DND-41 (cell line): ENCODE data around the gene TMEM138.

Source experiments
- ATAC-seq: fragments of 200-7000 bp; cut with Tn5 transposase; 3 replicates; pipeline ENCODE4 v1.9.1; 2021; ENCODE audit warnings: low read depth; ENCODE audit not compliant: insufficient read depth
- DNase-seq: peaks from one replicate; pipeline ENCODE4 v3.0.0-alpha.2; 2020
- H2AFZ ChIP-seq: 2 replicates; pipeline ENCODE4 v1.6.0; 2012; ENCODE audit warnings: low read depth, low read length
- H3K27ac ChIP-seq: 2 replicates; pipeline ENCODE4 v1.5.1; 2012; ENCODE audit warnings: low read length, inconsistent platforms
- H3K27me3 ChIP-seq: fragments of 200-600 bp; sonication (generic); 2 replicates; pipeline ENCODE4 v1.6.0; 2012; ENCODE audit warnings: low read length, mild to moderate bottlenecking, inconsistent platforms; ENCODE audit not compliant: insufficient read depth, poor library complexity
- H3K36me3 ChIP-seq: 2 replicates; pipeline ENCODE4 v1.5.1; 2012; ENCODE audit warnings: low read length, inconsistent platforms; ENCODE audit not compliant: insufficient read depth
- H3K4me1 ChIP-seq: 2 replicates; pipeline ENCODE4 v1.5.1; 2012; ENCODE audit warnings: mild to moderate bottlenecking, low read length; ENCODE audit not compliant: insufficient read depth
- H3K4me2 ChIP-seq: 2 replicates; pipeline ENCODE4 v1.6.0; 2012; ENCODE audit warnings: mild to moderate bottlenecking, moderate library complexity, low read length, inconsistent platforms; ENCODE audit not compliant: insufficient read depth
- H3K4me3 ChIP-seq, 2 experiments: fragments of 200-600 bp in 1 of 2; shearing (Covaris generic) in 1 of 2; 2 replicates each; pipeline ENCODE4 v1.5.1; 2012 to 2016; ENCODE audit warnings: inconsistent platforms in 2 of 2, low read length in 2 of 2, mild to moderate bottlenecking in 2 of 2, low read depth in 1 of 2, moderate library complexity in 1 of 2
- H3K79me2 ChIP-seq: 2 replicates; pipeline ENCODE4 v1.6.0; 2012; ENCODE audit warnings: low read length, inconsistent platforms; ENCODE audit not compliant: insufficient read depth
- H3K9ac ChIP-seq: 2 replicates; pipeline ENCODE4 v1.6.0; 2012; ENCODE audit warnings: low read depth, mild to moderate bottlenecking, inconsistent platforms, low read length, moderate library complexity
- H3K9me3 ChIP-seq: 2 replicates; pipeline ENCODE4 v1.5.1; 2012; ENCODE audit warnings: low read length, moderate library complexity, mild to moderate bottlenecking, inconsistent platforms; ENCODE audit not compliant: insufficient read depth, severe bottlenecking
- H4K20me1 ChIP-seq: 2 replicates; pipeline ENCODE4 v1.6.0; 2012; ENCODE audit warnings: low read length; ENCODE audit not compliant: insufficient read depth
- EZH2 ChIP-seq: IDR thresholded peaks from 3 replicates; pipeline ENCODE4 v1.6.1; 2012; ENCODE audit warnings: borderline replicate concordance, low read depth, mild to moderate bottlenecking, moderate library complexity, low read length, inconsistent platforms; ENCODE audit not compliant: severe bottlenecking
- TF ChIP-seq, protein P1 (sequence below): IDR thresholded peaks from 2 replicates; pipeline ENCODE4 v1.5.1; 2012; ENCODE audit warnings: borderline replicate concordance, low read length, moderate library complexity, mild to moderate bottlenecking; ENCODE audit not compliant: poor library complexity, severe bottlenecking; ENCODE audit errors: extremely low read depth

TMEM138 gene

DNA sequence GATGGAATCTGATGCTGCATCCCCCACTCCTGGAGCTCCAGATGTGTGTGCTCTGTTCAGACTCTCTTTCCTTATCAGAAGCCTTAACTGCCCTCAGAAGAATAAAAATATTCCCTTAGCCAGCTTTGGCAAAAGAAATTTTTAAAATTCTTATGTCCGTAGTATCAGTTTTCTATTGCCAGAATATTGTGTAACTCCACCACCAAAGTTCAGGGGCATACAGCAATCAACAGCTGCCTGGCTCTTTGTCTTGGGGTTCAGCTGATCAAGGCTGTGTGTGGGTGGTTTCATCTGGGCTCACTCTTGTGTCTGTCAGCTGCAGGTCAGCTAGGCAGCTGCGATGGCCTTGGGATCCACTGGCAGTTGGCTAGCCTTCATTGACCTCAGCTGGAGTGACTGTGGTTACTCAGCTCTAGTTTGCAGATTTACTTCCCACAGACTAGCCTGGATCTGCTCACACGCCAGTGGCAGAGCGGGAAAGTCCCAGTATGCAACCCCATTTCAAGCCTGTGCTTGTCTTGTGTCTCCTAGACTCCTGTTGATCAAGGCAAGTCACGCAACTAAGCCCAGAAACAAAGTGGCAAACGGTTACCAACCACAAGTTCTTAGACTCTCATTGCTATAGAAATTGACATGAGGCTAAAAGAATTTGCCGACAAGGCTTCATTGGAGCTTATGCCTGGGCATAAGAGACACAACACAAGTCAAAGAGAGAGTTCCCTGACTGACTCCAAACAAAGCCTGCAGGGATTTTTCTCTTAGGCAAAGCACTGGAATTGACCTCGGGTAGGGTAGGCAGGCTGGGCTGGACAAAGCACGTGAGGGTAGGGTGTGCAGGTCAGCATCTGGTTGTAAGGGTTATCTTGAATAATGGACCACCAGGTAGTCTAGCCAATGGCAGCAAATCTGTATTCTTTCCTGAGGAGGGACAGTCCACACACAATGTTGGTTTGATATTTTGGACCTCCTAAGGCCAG is 7.5 kb downstream of the TMEM138 start:
- Histone ChIP-seq H3K27me3 (no peaks in the 10 kb centered on the region), H2AFZ (no peak overlapping the region), H3K79me2 (no peaks in the 10 kb centered on the region), H3K4me2 (no peak overlapping the region), H4K20me1 (no peaks in the 10 kb centered on the region), H3K36me3 (peaks cover 73% of the 10 kb centered on the region), H3K27ac (no peak overlapping the region), H3K4me1 (no peaks in the 10 kb centered on the region), H3K9ac (no peak overlapping the region), H3K4me3 (no peak overlapping the region), H3K9me3 (peaks cover 21% of the 10 kb centered on the region)
- TF ChIP-seq, protein P1, sequence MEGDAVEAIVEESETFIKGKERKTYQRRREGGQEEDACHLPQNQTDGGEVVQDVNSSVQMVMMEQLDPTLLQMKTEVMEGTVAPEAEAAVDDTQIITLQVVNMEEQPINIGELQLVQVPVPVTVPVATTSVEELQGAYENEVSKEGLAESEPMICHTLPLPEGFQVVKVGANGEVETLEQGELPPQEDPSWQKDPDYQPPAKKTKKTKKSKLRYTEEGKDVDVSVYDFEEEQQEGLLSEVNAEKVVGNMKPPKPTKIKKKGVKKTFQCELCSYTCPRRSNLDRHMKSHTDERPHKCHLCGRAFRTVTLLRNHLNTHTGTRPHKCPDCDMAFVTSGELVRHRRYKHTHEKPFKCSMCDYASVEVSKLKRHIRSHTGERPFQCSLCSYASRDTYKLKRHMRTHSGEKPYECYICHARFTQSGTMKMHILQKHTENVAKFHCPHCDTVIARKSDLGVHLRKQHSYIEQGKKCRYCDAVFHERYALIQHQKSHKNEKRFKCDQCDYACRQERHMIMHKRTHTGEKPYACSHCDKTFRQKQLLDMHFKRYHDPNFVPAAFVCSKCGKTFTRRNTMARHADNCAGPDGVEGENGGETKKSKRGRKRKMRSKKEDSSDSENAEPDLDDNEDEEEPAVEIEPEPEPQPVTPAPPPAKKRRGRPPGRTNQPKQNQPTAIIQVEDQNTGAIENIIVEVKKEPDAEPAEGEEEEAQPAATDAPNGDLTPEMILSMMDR: no peak
- no peak for TF ChIP-seq EZH2
- DNase-seq (no peak), ATAC-seq (0 out of 3 replicates have a peak, but pooled peaks have one; percentile 20)

DNA sequence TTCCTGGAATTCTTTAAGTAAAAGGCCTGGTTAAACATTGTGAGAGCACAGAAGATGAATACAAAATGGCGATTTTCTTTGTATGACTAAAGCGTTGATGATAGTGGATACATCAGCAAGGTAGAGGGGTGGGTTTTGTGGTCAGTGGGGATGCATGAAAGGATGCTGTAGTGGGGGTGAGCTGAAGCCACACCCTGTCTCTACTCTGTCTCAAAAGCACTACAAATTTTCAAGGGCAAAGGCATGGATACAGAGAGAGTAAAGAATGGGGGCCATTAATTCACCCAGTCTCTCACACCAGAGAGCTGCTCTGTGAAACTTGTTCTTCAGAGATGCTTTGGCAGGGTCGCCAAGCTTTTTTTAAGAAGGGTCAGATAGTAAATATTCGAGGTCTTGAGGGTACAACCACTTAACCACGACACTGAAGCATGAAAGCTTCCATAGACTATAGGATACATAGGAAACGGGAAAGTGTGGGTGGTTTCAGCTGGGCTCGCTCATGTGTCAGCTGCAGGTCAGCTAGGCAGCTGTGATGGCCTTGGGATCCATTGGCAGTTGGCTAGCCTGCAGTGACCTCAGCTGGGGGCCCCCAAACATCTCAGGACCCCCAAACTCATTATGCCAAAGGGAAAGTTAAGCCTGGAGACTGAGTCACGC is 8.3 kb downstream of the TMEM138 start:
- Histone ChIP-seq H3K27ac (no peak overlapping the region), H3K4me2 (no peak overlapping the region)

DNA sequence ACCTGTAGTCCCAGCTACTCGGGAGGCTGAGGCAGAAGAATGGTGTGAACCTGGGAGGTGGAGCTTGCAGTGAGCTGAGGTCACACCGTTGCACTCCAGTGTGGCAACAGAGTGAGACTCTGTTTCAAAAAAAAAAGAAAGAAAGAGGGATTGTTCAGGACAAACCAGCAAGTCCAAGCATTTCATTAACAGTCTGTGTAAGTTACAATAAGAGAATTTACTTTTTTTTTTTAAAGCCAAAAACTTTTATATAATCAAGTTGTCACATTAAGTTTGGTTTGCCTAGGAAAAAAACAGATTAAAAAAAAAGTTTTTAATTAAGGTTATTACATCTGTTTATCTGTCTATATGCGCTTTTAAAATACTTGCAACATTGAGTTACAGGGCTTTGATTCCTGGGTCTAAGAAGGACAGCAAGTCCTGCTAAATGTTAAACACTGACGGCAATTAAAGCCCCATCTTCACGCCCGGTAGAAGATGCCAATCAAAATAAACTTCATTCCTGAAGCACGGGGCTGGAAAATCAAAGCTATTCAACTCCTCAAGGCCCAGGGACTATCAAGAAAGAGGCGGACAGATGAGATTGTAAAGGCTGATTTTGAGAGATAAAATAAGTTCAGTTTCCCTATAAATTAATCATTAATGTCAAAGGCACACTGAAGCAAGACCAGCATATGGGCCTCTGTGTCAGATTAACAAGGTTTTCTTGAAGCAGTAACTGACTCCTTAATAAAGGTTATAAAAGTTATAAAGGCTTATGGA is 10.7 kb downstream of the TMEM138 start:
- H3K79me2 ChIP-seq: no peaks in the 10 kb centered on the region
- H3K27me3 ChIP-seq: no peaks in the 10 kb centered on the region
- no peak for DNase-seq
- no peak overlapping the region for H3K27ac ChIP-seq
- no peak for ATAC-seq
- H3K9ac ChIP-seq: no peak overlapping the region
- H2AFZ ChIP-seq: no peak overlapping the region
- H3K36me3 ChIP-seq: peaks cover 55% of the 10 kb centered on the region
- H3K4me2 ChIP-seq: no peak overlapping the region
- no peak overlapping the region for H3K4me3 ChIP-seq
- no peak for TF ChIP-seq EZH2
- TF ChIP-seq, protein P1: no peak
- peaks cover 29% of the 10 kb centered on the region for H3K9me3 ChIP-seq
- no peaks in the 10 kb centered on the region for H4K20me1 ChIP-seq
- no peaks in the 10 kb centered on the region for H3K4me1 ChIP-seq

More for the DNA sequence above, 8.3 kb downstream of the TMEM138 start:
- H3K9me3 ChIP-seq: peaks cover 27% of the 10 kb centered on the region
- H3K36me3 ChIP-seq: peaks cover 74% of the 10 kb centered on the region
- DNase-seq: no peak
- ATAC-seq: peak; percentile 51
- H3K27me3 ChIP-seq: no peaks in the 10 kb centered on the region
- no peaks in the 10 kb centered on the region for H3K4me1 ChIP-seq
- H4K20me1 ChIP-seq: no peaks in the 10 kb centered on the region
- no peak overlapping the region for H2AFZ ChIP-seq
- H3K79me2 ChIP-seq: no peaks in the 10 kb centered on the region
- no peak for TF ChIP-seq EZH2
- TF ChIP-seq, protein P1: no peak
- no peak overlapping the region for H3K4me3 ChIP-seq
- H3K9ac ChIP-seq: no peak overlapping the region
